Measurements from ENCODE around the gene ZIC2. TPM values are rescaled to one million over a fixed set of nuclear protein-coding genes. Genes with fewer than 3 reads are reported as not detected.
"Not testable (repeated sequence)": the region's sequence is repeated elsewhere in the genome, so short reads cannot be mapped to it uniquely, and the experiment has no call there.

ZIC2 gene
- total RNA-seq, 1 donor, result not detected

- H3K4me3 ChIP-seq (ENCODE audit: low read depth, low read length), result no peak overlapping the region
- no peak for TF ChIP-seq CTCF (IDR thresholded peaks at IDR 0.05; ENCODE audit: insufficient read depth, low read depth, low read length)
- no peak for DNase-seq (ENCODE audit: low read depth)
Measured at GRCh38 chr13:100024023-100024422, 42.4 kb downstream of the ZIC2 start.

- no peak overlapping the region for H3K4me3 ChIP-seq (ENCODE audit: low read depth, low read length)
- DNase-seq (ENCODE audit: low read depth), result no peak
- TF ChIP-seq CTCF (IDR thresholded peaks at IDR 0.05; ENCODE audit: insufficient read depth, low read depth, low read length), result no peak
Measured at GRCh38 chr13:100029933-100030332, 48.3 kb downstream of the ZIC2 start.

- not testable (repeated sequence) for DNase-seq (ENCODE audit: low read depth); H3K4me3 ChIP-seq (ENCODE audit: low read depth, low read length)
Measured at GRCh38 chr13:100032642-100033041, 51.1 kb downstream of the ZIC2 start.

GRCh38 chr13:100035936-100036335, 54.4 kb downstream of the ZIC2 start:
- no peak for DNase-seq (ENCODE audit: low read depth)
- no peak for TF ChIP-seq CTCF (IDR thresholded peaks at IDR 0.05; ENCODE audit: insufficient read depth, low read depth, low read length)
- no peak overlapping the region for H3K4me3 ChIP-seq (ENCODE audit: low read depth, low read length)

Other genes starting within 250 kb of the ZIC2 start
- not detected in 2 replicates for gene ZIC5, start 10.0 kb upstream of the ZIC2 start, total RNA-seq
- gene PCCA, start 107.3 kb downstream of the ZIC2 start, total RNA-seq, result 23.8 and 33.7 TPM in 2 replicates

Measured in fibroblast of villous mesenchyme (primary cell).